ENCODE data around the gene YPEL1. TPM values are rescaled to one million over a fixed set of nuclear protein-coding genes. Genes with fewer than 3 reads are reported as not detected.

The YPEL1 gene
- total and polyA plus RNA-seq, 2 of the 13 experiments (the other 11 are each of a cell fraction or from before 2014, with no cell fraction given) = 0.33 to 2.5 TPM

DNA sequence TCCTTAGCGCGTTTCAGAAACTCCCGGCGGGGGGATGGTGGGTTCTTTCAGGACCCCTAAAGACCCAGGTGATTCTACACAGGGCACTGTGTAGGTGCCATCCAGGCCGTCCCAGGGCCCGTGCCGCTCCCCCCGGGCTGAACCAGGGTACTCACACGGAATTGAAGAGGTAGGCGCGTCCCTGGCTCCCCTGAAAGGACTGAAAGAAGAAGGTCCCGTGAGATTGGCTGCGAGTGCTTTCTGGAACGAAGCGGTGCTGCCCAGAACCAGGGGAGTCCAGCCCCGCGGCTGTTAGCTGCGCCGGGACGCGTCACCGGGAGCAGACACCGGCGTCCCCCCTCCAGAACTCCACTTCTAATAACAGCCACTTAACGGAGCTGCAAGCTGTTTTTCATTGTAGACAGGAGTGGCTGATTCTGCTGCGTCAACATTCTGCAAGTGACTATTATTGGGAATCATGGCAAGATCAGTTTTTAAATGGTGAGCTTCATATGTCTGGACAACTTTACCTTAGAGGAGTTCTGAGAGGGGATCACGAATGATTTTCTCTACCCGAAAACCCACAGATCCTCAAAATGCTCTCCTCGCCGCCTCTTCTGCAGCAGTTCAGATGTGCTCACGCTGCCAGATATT lies 31.8 kb downstream of the YPEL1 start:
- in situ Hi-C loops (cut with HindIII; ENCODE audit: extremely low pct_ligation_motif_present, low pct_unique_long_range_greater_than_20kb) = no loop called here
- no peak for FAIRE-seq

More for the DNA sequence above, 31.8 kb downstream of the YPEL1 start:
- Histone ChIP-seq H3K9ac (ENCODE audit: insufficient read depth, low read depth, low read length) (no peak overlapping the region), H3K36me3 (replicated peaks in 1 of 2; ENCODE audit: control insufficient read depth in 1 of 2, insufficient read depth in 2 of 2, low read length in 2 of 2) (no peaks in the 10 kb centered on the region), H3K27ac (ENCODE audit: extremely low read length, insufficient read depth, low read length) (no peak overlapping the region), H2AFZ (ENCODE audit: low read length) (no peak overlapping the region), H3K4me1 (ENCODE audit: insufficient read depth, low read length) (peaks cover 41% of the 10 kb centered on the region), H3K27me3 (ENCODE audit: control insufficient read depth in 1 of 2, insufficient read depth in 2 of 2, low read length in 2 of 2) (peaks cover 0 to 4% of the 10 kb centered on the region in 2 experiments; a peak in 1 of 5 replicates), H3K79me2 (ENCODE audit: insufficient read depth, low read length) (no peaks in the 10 kb centered on the region), H3K4me2 (ENCODE audit: low read depth, low read length) (no peak overlapping the region), H3K4me3 (replicated peaks in 1 of 3; ENCODE audit: insufficient read depth in 1 of 3, low read depth in 2 of 3, low read length in 3 of 3) (no peak overlapping the region), H3K9me3 (ENCODE audit: low read length) (no peaks in the 10 kb centered on the region), H4K20me1 (ENCODE audit: insufficient read depth, low read length) (no peaks in the 10 kb centered on the region)
- no peak for TF ChIP-seq ZNF12 (CRISPR knock-in tag; IDR thresholded peaks at IDR 0.05)
- no peak for TF ChIP-seq ZNF776 (CRISPR knock-in tag; IDR thresholded peaks at IDR 0.05)
- no peak; a peak in 1 of 4 replicates for TF ChIP-seq MAFK (conservative IDR thresholded peaks at IDR 0.05 in 1 of 2, IDR thresholded peaks at IDR 0.05 in 1 of 2; ENCODE audit: low read length in 2 of 2)
- TF ChIP-seq RFXANK (CRISPR knock-in tag; IDR thresholded peaks at IDR 0.05) = no peak
- TF ChIP-seq MTA1 (CRISPR knock-in tag; IDR thresholded peaks at IDR 0.05; ENCODE audit: borderline replicate concordance) = no peak
- TF ChIP-seq AGO2 (optimal IDR thresholded peaks at IDR 0.05; ENCODE audit: low read depth, low read length) = no peak
- TF ChIP-seq ZSCAN30 (CRISPR knock-in tag; IDR thresholded peaks at IDR 0.05) = no peak
- no peak for TF ChIP-seq ZNF841 (CRISPR knock-in tag; IDR thresholded peaks at IDR 0.05; ENCODE audit: borderline replicate concordance)
- TF ChIP-seq HES4 (CRISPR knock-in tag; IDR thresholded peaks at IDR 0.05; ENCODE audit: borderline replicate concordance) = no peak
- TF ChIP-seq ZNF772 (CRISPR knock-in tag; IDR thresholded peaks at IDR 0.05) = no peak
- no peak for TF ChIP-seq ZFP37 (CRISPR knock-in tag; IDR thresholded peaks at IDR 0.05; ENCODE audit: borderline replicate concordance)
- TF ChIP-seq YEATS4 (CRISPR knock-in tag; IDR thresholded peaks at IDR 0.05; ENCODE audit: borderline replicate concordance) = no peak
- TF ChIP-seq ZNF3 (CRISPR knock-in tag; IDR thresholded peaks at IDR 0.05) = no peak
- TF ChIP-seq ZBTB3 (CRISPR knock-in tag; IDR thresholded peaks at IDR 0.05; ENCODE audit: borderline replicate concordance, low read depth) = no peak
- TF ChIP-seq, protein P1, sequence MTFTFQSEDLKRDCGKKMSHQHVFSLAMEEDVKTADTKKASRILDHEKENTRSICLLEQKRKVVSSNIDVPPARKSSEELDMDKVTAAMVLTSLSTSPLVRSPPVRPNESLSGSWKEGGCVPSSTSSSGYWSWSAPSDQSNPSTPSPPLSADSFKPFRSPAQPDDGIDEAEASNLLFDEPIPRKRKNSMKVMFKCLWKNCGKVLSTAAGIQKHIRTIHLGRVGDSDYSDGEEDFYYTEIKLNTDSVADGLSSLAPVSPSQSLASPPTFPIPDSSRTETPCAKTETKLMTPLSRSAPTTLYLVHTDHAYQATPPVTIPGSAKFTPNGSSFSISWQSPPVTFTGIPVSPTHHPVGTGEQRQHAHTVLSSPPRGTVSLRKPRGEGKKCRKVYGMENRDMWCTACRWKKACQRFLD (CRISPR knock-in tag; IDR thresholded peaks at IDR 0.05; ENCODE audit: borderline replicate concordance) = no peak
- TF ChIP-seq, protein P2, sequence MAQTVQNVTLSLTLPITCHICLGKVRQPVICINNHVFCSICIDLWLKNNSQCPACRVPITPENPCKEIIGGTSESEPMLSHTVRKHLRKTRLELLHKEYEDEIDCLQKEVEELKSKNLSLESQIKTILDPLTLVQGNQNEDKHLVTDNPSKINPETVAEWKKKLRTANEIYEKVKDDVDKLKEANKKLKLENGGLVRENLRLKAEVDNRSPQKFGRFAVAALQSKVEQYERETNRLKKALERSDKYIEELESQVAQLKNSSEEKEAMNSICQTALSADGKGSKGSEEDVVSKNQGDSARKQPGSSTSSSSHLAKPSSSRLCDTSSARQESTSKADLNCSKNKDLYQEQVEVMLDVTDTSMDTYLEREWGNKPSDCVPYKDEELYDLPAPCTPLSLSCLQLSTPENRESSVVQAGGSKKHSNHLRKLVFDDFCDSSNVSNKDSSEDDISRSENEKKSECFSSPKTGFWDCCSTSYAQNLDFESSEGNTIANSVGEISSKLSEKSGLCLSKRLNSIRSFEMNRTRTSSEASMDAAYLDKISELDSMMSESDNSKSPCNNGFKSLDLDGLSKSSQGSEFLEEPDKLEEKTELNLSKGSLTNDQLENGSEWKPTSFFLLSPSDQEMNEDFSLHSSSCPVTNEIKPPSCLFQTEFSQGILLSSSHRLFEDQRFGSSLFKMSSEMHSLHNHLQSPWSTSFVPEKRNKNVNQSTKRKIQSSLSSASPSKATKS (CRISPR knock-in tag; IDR thresholded peaks at IDR 0.05) = no peak
- no peak for TF ChIP-seq TBX3 (IDR thresholded peaks at IDR 0.05; ENCODE audit: borderline replicate concordance)
- no TSS peak for BruUV-seq (replicated peaks)
- POLR2A ChIA-PET = interaction anchor here (0.7 kb wide), 1 partner anchor 72 kb away, joined by 4 read pairs; the partner anchor contains the start of gene CCDC116
- no peak for DNase-seq (ENCODE audit: low spot score)
- ATAC-seq = no peak
- intact Hi-C loops (cut with micrococcal nuclease; ENCODE audit: unreplicated experiment) = no loop called here
- CTCF ChIA-PET (ENCODE audit: low intra/inter-chr PET ratio, low total read pairs) = no interaction called here
- WGBS (ENCODE audit: low lambda C conversion rate) = 86% methylated on average over 12 of the region's 31 CpGs

All from HepG2 (cell line).